ENCODE results near the gene BRAF.

GRCh38 chr7:140857048-140857447 is 67.7 kb downstream of the BRAF start:
- TF ChIP-seq CTCF (IDR thresholded peaks at IDR 0.05) = no peak
- no peak for TF ChIP-seq EZH2phosphoT487 (IDR thresholded peaks at IDR 0.05)
- no peak for TF ChIP-seq EZH2 (IDR thresholded peaks at IDR 0.05)
